Psoas muscle (tissue), 8 donors: Measurements from ENCODE around the gene IRX3. TPM values are rescaled to one million over a fixed set of nuclear protein-coding genes. Genes with fewer than 3 reads are reported as not detected.

Source experiments
- ATAC-seq, 4 donors: fragments of 200-7000 bp; cut with Tn5 transposase; one replicate each; pipeline ENCODE4 v1.9.1; 2020; ENCODE audit warnings: moderate library complexity in 3 of 4, mild to moderate bottlenecking in 2 of 4
- DNase-seq, 2 donors: peaks; one replicate each; pipeline ENCODE4 v3.0.0-alpha.2; 2020
- H3K27ac ChIP-seq: fragments of 200-600 bp; one replicate; pipeline ENCODE4 v1.8.0; 2022
- H3K27me3 ChIP-seq, 3 donors: fragments of 200-600 bp in 1 of 3; one replicate each; pipeline versions ENCODE4 v1.6.1 to v1.8.0; 2013 to 2022; ENCODE audit warnings: low read length in 2 of 3, mild to moderate bottlenecking in 2 of 3, moderate library complexity in 1 of 3; ENCODE audit not compliant: insufficient read depth in 3 of 3
- H3K36me3 ChIP-seq, 2 donors: fragments of 200-600 bp in 1 of 2; one replicate each; pipeline versions ENCODE4 v1.6.1 to v1.8.0; 2013 to 2022; ENCODE audit warnings: low read depth in 1 of 2, mild to moderate bottlenecking in 1 of 2, moderate library complexity in 1 of 2; ENCODE audit not compliant: insufficient read depth in 1 of 2
- H3K4me1 ChIP-seq: fragments of 200-600 bp; one replicate; pipeline ENCODE4 v1.8.0; 2022
- H3K4me3 ChIP-seq: fragments of 200-600 bp; one replicate; pipeline ENCODE4 v1.8.0; 2022; ENCODE audit warnings: mild to moderate bottlenecking
- H3K9me3 ChIP-seq: fragments of 200-600 bp; one replicate; pipeline ENCODE4 v1.8.0; 2022
- CTCF ChIP-seq: fragments of 200-600 bp; IDR thresholded peaks from one replicate; pipeline ENCODE4 v1.8.0; 2022; ENCODE audit warnings: antibody characterized with exemption
- WGBS, 3 donors: extraction: QIAGEN DNeasy Blood & Tissue Kit; methylation state at CpG; one replicate each; pipeline versions ENCODE4 v1.1.6 to v1.1.7; 2013; 5-methylcytosine and 5-hydroxymethylcytosine counted together
- intact Hi-C, 2 donors: fragments of 100-400 bp; cut with DNase I; formaldehyde crosslinking; loops; one replicate each; pipeline versions ENCODE4 v1.11.0 to v1.14.2; 2022
- polyA plus RNA-seq, 3 donors: library from polyadenylated mRNA; stranded (reverse); fragments of 200-250 nt; gene quantifications; one replicate each; pipeline ENCODE4 v1.2.3, GENCODE V29; 2013
- total RNA-seq, 4 donors: library from RNA; stranded (reverse); fragmentation: NEBNext Ultra II Directional in 2 of 4; extraction: Animal tissue kit (Norgen Biotek cat#: 25700) in 2 of 4; gene quantifications; one replicate each; pipeline versions ENCODE4 v1.2.1 to v1.2.4, GENCODE V29; 2021 to 2023
- donor health status: healthy with polysubstance abuse.
- donor health status: DM: no; HTN: no; CAD: no; lungs with moderate emphysema.
- donor health status: Bipolar disorder and iron deficiency.
- donor health status: healthy.
- donor health status: DM: yes; HTN: yes; CAD: no.
- donor health status: DM: no; HTN: no; CAD: no.
- donor health status: DM: no; HTN: no; CAD: no.
- donor health status: DM: yes; HTN: yes; CAD: no.

The IRX3 gene
- total and polyA plus RNA-seq, 7 donors = 0.94 to 27.6 (median 9.8) TPM

DNA sequence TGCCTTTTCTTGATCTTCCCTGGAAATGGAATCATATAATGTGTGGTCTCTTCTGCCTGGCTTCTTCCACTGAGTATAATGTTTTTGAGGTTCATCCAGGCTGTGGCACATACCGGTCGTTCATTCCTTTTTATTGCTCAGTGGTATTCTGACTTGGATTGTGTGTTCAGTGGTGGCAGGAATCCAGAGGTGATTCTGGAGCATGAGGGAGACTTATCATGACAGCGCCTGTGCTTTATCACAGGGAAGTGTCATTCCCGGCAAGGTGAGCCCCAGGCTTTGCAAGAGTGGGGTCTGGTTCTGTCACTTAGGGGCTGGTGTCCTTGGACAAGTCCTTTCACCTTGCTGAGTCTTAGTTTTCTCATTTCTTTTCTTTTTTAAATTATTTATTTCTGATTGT is 53.0 kb downstream of the IRX3 start:
- DNase-seq (no peak), ATAC-seq (no peak)
- Histone ChIP-seq H3K27ac (no peak overlapping the region), H3K4me1 (no peaks in the 10 kb centered on the region), H3K27me3 (no peaks in the 10 kb centered on the region), H3K4me3 (no peak overlapping the region), H3K9me3 (no peaks in the 10 kb centered on the region), H3K36me3 (no peaks in the 10 kb centered on the region)
- 31 to 50% (median 49%) methylated on average over 4 of the region's 4 CpGs for WGBS, 3 donors
- intact Hi-C loops = no loop called here
- no peak for TF ChIP-seq CTCF
